GM18870 (cell line): ENCODE measurements around the gene COL7A1.
"Not testable (repeated sequence)": the region's sequence is repeated elsewhere in the genome, so short reads cannot be mapped to it uniquely, and the experiment has no call there.

Experiments used
- ATAC-seq: cut with Tn5 transposase; IDR thresholded peaks from one replicate; pipeline ENCODE4 v1.9.1; 2021; ENCODE audit warnings: moderate library complexity; ENCODE audit not compliant: unreplicated experiment

COL7A1 gene

DNA sequence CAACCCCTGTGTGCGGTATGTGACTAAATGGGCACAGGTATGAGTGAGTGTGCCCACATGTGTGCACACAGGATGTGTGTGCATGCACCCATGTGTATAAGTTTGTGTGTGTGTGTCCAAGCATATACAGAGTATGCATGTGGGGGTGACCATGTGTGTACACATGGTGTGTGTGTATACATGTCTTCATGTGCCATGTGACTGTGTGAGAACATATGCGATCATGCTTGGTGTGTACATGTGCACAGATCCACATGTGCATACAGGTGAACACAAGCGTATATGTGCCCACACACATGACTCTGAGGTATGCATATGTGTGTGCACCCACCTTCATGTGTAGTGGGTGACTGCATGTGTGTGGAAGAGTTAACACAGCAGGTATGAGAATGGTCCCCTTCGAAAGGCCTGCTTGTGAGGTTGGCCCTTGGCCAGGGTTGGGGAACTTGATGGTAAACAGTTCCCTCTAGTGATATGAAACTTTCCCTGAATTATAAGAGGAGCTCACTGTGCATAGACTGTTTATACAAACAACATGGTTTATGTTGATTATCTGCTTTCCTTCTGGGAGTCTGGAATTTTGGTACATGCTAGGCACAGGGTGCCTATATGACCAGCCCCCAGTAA is 48.8 kb downstream of the COL7A1 start:
- no peak for ATAC-seq

DNA sequence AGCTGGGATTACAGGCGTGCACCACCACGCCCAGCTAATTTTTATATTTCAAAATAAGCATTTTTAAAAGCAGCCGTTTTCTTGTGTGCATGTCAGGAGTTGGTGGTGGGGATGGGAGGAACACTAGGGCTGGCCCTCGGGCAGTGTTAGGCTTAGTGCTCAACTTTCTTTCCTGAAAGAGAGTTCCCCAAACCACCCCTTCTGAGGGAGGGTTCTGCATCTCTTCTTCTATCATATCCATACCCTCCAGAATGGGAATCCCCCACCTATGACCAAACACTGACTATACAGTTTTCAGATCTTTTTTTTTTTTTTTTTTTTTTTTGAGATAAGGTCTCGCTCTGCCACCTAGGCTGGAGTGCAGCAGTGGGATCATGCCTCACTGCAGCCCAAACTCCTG is 51.0 kb downstream of the COL7A1 start:
- no peak for ATAC-seq

- no peak for ATAC-seq
Measured at GRCh38 chr3:48543271-48543866, 51.8 kb downstream of the COL7A1 start.

DNA sequence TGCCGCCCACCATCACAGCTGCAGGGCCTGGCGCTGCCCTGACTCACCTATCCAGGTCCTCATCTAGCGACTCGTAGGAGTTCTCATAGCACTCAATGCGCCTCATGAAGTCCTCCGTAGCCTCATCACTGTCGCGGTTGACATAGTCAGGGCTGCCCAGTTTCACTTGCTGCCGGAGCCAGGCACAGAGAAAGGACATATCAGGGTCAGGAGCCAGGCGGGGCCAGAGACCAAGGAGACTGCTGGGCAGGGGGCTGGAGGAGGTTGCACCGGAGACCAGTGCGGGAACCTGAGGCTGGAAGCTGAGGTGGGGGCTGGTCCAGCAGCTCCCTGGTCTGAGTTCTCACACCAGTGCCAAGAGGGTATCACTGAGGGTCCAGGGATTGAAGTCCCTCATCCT is 56.7 kb downstream of the COL7A1 start:
- no peak for ATAC-seq

DNA sequence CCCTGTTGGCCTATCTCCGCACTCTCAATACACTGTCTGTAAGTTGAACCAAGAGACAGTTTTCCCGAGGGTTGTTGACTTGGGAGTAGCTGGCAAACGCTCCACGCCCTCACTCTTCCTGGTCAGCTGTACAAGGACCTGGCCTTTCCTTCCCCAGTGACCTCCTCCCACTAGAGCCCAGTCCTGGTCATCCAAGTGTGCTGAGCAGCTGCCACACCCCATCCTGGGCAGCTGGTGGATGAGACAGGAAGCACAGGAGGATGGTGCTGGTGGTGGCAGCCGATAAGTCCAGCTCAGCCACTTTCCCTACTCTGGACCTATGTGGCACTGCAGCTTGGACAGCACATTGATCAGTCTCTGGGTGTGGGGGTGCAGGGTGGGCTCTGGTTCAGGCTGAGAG is 58.3 kb downstream of the COL7A1 start:
- no peak for ATAC-seq

DNA sequence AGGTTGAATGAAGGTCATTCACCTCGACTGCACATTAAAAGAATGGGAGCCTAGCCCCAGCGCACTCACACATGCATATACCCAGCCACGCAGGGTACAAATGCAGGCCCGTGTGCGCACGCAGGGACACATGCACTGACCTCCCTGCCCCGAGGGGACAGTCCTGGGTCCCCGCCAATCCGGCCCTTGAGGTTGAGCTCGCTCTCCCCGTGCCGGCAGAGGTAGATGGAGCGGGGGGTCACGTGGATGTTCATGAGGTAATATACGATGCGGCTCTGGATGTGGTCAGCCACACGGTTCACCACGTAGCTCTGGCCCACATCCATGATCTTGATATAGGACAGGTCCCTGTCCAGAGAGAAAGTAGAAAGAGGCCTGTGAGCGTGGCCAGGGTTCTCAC is 59.0 kb downstream of the COL7A1 start:
- ATAC-seq = no peak

GRCh38 chr3:48535578-48535977 is 59.6 kb downstream of the COL7A1 start:
- no peak for ATAC-seq

DNA sequence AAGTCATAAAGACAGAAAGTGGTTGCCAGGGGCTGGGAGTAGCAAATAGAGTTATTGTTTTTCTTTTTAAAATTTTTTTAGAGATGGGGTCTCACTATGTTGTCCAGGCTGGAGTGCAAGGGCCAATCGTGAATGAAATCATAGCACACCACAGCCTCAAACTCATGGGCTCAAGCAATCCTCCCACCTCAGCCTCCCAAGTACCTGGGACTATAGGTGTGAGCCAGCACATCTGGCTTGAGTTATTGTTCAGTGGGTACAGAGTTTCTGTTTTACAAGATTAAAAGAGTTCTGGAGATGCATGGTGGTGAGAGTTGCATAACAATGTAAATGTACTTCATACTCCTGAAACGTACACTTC is 62.2 kb downstream of the COL7A1 start:
- ATAC-seq = no peak

GRCh38 chr3:48532271-48532976 is 62.7 kb downstream of the COL7A1 start:
- no peak for ATAC-seq

DNA sequence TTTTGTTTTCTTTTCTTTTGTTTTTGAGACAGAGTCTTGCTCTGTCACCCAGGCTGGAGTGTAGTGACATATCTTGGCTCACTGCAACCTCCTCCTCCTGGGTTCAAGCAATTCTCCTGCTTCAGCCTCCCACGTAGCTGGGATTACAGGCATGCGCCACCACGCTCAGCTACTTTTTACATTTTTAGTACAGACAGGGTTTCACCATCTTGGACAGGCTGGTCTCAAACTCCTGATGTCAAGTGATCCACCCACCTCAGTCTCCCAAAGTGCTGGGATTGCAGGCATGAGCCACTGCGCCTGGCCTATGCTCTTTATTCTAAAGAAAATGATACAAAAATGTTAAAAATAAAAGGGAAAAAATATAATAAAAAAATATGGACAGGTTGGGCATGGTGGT is 64.4 kb downstream of the COL7A1 start:
- ATAC-seq = not testable (repeated sequence)

- ATAC-seq = no peak
Measured at GRCh38 chr3:48528754-48529153, 66.4 kb downstream of the COL7A1 start.

GRCh38 chr3:48528048-48528447 is 67.1 kb downstream of the COL7A1 start:
- no peak for ATAC-seq

GRCh38 chr3:48524970-48525369 is 70.2 kb downstream of the COL7A1 start:
- no peak for ATAC-seq

GRCh38 chr3:48521635-48522034 is 73.5 kb downstream of the COL7A1 start:
- no peak for ATAC-seq

DNA sequence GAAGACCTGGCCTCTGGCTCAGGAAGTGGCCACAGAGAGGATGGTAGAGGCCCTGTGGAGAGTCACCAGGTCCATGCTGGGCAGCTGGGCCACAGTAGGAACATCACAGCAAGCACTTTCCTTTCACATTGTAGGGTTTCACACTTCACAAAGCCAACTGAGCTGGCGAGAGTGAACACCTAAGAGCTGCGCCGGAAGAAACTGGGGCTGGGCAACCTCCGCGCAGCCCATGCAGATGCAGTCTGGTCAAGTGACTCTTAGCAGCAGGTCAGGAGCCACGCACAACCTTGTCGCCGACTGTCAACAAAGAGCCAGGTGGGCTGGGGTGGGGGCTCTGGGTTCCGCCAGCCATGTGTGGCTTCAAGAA is 75.9 kb downstream of the COL7A1 start:
- no peak for ATAC-seq

DNA sequence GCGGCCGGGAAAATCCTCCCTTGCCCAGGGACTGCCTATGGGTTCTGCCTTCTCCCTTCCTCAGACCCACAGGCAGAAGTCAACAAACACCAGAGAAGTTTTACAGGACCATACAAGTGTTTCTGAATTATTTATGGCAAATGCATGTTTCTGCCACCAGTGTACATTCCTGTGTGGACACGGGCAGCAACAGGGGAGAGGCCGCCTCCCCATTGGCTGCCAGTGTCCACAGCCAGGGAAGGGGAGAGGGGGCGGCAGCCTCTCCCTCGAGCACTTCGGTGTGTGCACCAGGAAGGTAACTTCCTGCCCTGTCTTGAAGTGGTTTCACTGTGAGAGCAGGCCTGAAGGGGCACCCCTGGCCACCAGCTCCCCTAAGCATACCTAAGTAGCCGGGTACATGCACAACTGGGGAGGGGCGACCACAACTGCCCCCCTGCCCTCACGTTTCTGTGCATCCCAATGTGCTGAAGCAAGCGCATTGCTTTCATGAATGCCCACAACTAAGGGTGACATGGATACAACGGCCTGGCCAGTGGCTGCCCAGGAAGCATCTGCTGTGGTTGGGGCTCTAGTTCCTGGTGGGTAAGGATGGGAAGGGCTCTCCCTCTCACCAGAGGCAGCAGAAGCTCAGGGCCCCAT is 76.4 kb downstream of the COL7A1 start:
- ATAC-seq = no peak

DNA sequence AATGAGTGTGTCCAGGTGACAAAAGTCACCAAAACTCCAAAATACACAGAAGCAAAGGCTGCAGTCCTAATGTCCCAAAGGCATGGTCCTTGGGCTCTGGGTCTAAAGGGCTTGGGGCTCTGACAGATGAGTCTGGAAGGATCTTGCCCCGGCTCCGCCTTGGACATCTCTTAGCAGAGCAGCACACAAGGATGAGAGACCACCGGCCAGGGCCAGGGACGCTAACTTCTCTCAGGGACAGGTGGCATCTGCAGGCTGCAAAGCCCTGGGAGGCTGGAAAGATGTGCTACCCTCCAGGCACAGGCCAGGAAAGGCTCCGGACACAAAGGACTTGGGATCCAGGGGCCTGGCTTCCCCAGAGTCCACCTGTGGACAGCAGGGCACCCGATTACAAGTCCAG is 77.1 kb downstream of the COL7A1 start:
- ATAC-seq = no peak

DNA sequence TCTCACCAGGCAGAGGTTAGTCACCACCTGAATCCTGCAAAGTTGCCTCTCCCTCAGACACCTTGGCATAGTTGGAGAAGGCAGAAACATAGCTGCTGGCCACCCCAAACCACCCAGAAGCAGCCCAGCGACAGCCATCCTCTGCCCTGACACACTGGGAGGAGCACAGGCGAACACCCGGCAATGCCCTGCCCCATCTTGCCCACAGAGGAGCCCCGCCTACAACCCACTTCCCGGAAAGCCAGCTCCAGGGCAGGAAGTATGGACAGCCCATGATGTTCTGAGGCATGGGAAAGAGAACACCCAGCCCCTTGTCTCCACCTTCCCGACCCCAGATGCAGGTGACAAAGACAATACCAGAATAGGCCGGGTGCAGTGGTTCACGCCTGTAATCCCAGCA is 78.6 kb downstream of the COL7A1 start:
- ATAC-seq = no peak

- no peak for ATAC-seq
Measured at GRCh38 chr3:48514431-48515227, 80.5 kb downstream of the COL7A1 start.
